ENCODE results near the gene C1QTNF8.

C1QTNF8 gene

DNA sequence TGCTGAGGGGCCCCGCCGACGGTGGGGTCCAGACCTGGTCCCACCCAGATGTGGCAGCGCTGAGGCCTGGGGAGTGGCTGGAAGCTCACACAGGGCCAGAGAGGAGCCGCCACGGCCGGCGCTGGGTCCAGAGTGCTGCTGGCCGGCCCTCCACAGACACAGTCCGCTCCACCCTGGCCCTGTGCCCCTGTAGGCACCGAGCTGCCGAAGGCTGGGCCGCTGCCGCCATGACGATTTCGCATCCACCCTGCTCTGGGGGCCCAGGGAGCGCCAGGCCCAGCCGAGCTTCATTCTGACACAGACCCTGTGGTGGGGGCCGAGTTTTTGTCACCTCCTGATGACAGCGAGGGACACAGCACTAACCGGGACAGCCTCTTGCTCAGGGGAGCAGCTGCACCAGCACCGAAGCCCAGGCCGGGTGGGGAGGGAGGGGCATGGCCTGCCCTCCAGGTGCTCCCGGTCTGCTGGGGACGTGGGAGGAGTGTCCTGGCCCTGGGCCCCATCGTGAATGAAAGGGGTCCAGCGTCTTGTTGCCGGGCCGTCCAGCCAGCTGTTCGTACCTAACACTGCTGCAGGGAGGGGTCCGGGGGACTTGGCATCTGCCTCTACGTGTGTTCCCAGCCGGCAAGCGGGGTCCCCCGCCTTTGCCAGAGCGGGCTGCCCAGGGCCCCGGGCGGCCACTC lies 50.6 kb downstream of the C1QTNF8 start:
- no peak for DNase-seq (ENCODE audit: low read depth)

DNA sequence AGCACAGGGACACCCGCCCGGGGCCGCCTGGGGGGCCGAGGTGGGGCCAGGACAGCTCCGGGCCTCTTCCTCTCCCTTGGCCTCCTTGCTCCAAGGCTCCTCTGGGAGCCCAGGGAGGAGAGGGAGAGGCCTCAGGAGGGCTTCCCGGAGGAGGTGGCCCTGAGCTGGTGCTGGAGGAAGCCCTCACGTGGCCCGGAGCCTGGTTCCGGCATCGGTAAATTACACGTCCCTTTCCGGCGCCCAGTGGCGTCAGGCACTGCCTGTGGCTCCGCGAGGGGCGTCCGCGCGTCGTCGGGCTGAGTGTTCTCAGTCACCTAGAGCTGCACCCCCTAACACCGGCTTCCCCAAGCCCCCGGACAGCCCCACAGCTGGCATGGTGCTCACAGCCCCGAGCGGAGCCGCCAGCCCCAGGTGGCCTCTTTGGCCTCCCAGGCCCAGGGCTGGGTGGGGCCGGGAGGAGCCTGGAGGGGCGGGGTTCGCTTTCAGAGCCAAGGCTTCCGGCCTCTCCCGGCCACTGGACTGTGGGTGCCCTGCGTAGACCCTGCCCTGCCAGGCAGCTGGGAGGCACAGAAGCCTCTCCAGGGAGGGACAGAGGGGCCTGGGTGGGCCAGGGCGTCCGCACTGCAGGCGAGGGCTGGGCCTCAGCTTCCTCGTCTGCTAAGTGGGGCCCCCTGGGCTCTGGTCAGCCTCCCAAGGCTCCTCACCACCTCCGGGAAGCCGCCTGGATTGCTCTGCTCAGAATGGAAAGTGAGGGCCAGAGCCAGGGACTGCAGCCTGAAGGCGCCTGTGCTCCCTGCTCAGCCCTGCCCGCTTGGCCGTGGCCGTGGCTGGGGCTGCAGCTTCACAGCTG lies 51.4 kb downstream of the C1QTNF8 start:
- no peak for DNase-seq (ENCODE audit: low read depth)

DNA sequence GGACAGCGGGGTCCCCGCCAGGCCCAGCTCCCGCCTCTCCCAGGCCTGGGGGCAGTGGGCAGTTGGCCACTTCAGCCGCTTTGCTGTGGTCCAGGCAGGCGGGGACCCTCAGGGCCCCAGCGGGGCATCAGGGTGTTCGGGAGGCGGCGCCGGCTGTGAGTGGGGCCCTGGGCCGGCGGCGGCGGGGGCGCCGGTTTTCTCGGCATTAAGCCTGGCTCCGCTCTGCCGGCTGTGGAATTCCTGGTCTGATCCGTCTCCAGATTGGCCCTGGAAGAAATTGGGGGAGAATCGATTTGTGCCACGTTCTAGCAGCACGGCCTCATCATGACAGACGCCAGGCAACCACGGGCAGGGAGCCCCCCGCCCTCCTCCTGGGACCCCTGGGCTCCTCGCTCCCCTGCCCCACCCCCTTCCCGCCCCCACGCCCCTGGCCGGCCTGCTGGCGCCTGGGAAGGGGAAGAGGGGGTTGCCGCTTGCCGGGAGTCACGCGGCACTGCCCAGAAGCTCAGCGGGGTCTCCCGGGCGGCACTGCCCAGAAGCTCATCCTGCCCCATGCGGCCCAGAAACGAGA lies 52.1 kb downstream of the C1QTNF8 start:
- no peak for DNase-seq (ENCODE audit: low read depth)

DNA sequence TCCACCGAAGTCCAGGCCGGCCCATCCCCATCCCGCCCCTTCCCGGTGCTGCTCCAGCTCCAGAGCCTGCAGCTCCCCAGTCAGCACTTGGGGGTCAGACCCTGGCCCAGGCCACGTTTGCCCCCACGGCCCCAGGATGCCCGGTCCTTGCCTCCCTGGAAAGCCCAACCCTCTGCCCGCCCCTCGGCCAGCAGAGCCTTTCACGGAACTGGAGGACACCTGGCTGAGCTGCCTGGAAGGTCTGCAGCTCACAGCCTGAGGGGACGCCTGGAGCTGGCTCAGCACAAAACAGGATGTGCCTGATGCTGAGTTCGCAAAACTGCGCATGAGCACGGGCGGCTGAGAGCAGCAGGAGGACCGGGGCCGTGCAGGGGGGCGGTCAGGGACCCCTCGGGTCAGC lies 53.2 kb downstream of the C1QTNF8 start:
- no peak for DNase-seq (ENCODE audit: low read depth)

DNA sequence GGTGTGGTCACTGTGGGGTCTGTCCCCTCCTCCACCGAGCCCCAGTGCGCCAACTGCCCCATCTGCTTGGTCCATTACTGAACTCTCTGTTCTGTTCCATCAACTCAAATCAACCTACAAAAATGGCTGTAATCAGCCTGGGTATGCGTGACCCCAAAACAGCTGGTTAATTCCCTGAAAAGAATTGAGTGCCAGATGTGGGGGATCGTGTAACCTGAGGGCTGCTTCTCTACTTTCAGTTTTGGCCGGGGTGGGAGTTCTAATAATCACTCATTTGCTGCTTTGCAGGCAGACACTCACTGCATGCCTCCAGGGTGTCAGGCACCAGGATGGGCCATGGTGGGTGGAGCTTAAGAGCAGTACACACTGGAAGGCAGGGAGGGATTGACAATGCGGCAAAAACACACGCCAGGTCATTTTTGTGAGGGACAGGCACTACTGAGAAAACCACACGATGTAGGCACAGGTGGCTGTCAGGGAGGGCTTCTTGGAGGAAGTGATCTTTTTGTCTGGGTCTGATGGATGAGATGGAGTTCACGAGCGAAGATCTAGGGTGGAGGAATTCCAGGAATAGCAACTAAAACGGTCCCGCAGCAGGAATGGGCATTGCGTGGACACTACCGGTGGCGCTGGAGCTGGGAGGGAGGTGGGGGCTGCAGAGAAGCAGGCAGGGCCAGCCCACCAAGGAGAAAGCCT lies 53.8 kb downstream of the C1QTNF8 start:
- no peak for DNase-seq (ENCODE audit: low read depth)

DNA sequence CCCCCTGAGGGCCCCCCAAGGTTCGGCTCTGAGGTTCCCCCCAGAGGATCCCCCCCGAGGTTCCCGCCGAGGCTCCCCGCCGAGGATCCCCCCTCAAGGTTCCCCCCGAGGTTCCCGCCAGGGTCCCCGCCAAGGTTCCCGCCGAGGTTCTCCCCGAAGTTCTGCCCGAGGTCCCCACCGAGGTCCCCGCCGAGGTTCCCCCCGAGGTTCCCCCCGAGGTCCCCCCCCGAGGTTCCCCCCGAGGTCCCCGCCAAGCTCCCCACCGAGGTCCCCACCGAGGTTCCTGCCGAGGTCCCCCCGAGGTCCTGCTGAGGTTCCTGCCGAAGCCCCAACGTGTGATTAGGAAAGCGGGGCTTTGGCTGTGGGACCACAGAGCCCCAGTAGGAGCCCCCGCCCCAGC lies 55.7 kb downstream of the C1QTNF8 start:
- no peak for DNase-seq (ENCODE audit: low read depth)

DNA sequence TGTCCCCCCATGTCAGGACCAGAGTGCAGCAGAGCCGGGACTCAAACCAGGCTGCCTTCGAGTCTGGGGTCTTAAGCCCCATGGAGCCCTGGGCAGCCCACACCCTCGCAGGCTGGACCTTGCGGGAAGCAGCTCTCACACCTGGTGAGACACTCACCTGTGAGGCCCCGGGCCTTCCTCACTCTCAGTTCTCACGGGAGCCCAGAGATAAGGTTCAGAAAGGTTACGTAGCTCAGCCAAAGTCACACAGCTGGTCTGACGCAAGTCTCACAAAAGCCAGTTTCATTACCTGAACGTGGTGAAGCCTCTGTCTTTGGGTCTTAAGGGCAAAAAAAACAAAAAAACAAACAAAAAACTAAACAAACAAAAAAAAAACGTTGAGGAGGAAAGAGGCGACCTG lies 56.3 kb downstream of the C1QTNF8 start:
- DNase-seq (ENCODE audit: low read depth), result no peak

DNA sequence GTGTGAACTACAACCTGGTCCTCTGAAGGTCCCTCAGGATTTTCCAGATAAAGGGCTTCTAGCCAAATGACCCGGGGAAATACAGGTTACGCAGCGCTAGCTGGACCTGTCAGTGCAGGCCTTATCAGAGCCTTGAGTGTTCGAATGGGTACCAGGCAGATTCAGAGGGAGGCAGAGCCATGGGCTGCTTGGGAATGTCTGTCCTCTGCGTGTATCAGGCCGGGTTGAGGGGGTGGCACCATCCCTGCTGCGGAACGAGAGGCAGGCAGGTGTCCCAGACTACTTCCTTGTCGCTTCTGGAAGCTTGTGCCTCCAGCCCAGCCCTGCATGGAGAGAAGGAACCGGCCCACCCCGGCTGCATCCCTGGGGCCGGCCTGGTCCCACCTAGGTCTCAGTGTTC lies 57.1 kb downstream of the C1QTNF8 start:
- DNase-seq (ENCODE audit: low read depth), result no peak

All from T-helper 22 cell (primary cell).